Astrocyte of the spinal cord (primary cell): ENCODE data around the gene FBXO39.

ENCODE experiments used
- DNase-seq: peaks from one replicate; pipeline ENCODE4 v3.0.0; 2011; ENCODE audit warnings: low read depth, low spot score
- H3K4me3 ChIP-seq: 2 replicates; pipeline ENCODE4 v1.5.1; 2011; ENCODE audit warnings: low read depth, mild to moderate bottlenecking, low read length, moderate library complexity
- in situ Hi-C: cut with HindIII; loops from 2 replicates; pipeline ENCODE4 v1.10.0; 2017; ENCODE audit warnings: low sequenced_read_pairs
- TF ChIP-seq, protein P1 (sequence below): IDR thresholded peaks from 2 replicates; pipeline ENCODE4 v1.5.1; 2012; ENCODE audit warnings: low read depth, mild to moderate bottlenecking, low read length, inconsistent platforms

FBXO39 gene

DNA sequence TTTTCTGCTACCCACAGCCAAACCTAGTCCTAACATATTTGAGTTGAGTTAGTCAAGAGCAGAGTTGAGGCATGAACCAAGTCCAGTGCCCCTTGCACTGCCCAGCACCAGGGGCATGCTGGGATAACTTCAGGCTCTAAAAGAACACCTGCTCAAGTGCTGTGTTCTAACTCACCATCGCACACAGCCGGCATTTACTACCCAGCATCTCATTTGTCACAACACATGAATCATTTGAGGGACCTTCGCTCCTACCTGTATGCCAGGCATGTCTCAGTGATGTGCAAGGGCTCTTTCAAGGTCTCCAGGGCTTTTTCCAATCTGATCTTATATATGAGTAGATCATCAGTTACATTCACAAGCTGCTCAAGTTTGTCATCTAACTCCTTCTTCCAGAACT lies 42.9 kb downstream of the FBXO39 start:
- no peak for DNase-seq
- H3K4me3 ChIP-seq, result no peak overlapping the region
- TF ChIP-seq, protein P1, sequence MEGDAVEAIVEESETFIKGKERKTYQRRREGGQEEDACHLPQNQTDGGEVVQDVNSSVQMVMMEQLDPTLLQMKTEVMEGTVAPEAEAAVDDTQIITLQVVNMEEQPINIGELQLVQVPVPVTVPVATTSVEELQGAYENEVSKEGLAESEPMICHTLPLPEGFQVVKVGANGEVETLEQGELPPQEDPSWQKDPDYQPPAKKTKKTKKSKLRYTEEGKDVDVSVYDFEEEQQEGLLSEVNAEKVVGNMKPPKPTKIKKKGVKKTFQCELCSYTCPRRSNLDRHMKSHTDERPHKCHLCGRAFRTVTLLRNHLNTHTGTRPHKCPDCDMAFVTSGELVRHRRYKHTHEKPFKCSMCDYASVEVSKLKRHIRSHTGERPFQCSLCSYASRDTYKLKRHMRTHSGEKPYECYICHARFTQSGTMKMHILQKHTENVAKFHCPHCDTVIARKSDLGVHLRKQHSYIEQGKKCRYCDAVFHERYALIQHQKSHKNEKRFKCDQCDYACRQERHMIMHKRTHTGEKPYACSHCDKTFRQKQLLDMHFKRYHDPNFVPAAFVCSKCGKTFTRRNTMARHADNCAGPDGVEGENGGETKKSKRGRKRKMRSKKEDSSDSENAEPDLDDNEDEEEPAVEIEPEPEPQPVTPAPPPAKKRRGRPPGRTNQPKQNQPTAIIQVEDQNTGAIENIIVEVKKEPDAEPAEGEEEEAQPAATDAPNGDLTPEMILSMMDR, result no peak
- in situ Hi-C loops, result no loop called here

DNA sequence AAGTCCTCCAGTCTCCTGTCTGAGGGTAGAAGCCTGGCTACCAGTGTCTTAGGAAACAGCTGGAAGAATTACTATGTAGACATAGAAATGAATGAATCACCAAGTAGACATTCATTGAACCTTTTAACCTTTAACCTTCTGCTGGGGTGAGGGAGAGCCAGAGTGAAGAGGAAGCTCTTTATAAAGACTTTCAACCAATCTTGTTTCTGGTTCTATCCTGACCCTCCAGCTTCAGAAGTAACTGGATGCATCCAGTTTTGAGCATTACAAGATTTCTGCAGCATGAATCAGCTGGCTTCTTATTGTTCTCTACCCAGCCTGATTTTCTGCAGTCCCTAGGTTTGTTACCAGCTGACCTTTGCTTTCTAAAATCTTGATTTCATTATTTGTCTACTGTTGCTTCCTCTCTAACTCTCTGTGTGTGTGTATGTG lies 47.0 kb downstream of the FBXO39 start:
- H3K4me3 ChIP-seq, result no peak overlapping the region
- DNase-seq, result peak; percentile 34
- in situ Hi-C loops, result no loop called here
- TF ChIP-seq, protein P1, result no peak

DNA sequence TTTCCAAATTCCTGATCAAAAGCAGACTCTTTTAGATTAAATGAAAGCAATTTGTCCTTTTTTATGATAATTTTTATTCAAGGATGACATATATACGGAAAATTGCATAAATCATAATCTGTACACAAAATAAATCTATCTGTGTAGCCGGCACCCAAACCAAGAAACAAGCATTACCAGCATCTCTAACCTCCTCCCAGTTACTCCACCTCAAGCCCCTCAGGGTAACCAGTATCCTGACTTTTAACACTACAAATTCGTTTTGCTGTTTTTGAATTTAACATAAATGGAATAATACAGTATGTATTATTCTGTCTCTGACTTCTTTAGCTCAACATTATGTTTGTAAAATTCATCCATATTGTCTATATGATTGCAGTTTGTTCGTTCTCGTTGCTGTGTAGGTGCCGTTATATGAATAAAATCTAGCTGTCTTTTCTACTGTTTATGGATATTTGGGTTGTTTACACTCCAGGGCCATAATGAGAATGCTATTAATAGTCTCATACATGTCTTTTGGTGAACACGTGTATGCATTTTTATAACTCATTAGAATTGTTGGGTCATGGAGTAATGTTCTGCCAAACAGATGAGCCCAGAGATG lies 54.5 kb downstream of the FBXO39 start:
- in situ Hi-C loops, result no loop called here
- no peak for DNase-seq
- no peak overlapping the region for H3K4me3 ChIP-seq
- TF ChIP-seq, protein P1, result no peak

DNA sequence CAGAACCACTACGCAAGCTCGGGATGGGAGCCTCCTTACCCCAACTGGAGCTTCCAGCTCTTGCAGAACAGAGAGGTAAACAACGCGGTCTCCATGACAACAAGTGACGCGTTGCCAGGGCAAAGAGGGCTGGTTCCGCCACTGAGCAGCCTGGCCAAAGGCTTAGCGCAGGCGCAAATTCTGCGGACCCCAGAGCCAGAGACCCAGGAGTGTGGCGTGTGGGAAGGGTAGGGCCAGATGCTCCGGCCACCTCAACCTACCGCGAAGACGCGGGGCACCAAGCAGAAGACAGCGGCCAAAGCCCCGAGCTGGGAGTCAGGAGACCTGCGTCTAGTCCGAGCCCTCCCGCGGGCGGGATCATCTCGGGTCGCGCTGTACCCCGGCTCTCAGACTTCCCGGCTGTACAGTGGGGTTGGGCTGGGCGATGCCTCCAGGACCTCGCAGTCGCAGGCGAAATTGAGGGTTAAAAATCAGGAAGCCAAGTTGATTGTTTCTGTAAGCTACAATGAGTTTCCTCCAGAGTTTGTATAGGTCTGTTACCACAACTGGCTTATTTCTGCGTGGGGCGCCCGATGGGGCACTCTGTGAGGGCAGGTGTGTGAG lies 55.7 kb downstream of the FBXO39 start, which contains the start of gene TEKT1:
Gene TEKT1, minus strand, starts transcription at position 69 of the 603 bp plus-strand sequence. CDS start 1,353 bp downstream, outside the sequence.
- TF ChIP-seq, protein P1, result no peak
- in situ Hi-C loops, result no loop called here
- peak within 1 kb of the TSS; percentile 6 for H3K4me3 ChIP-seq
- peak; percentile 33 for DNase-seq
